Activated CD4-positive, alpha-beta T cell treated with anti-CD3 and anti-CD28 coated beads, Interleukin-2, amount 50 U/mL, for 48 hours (primary cell): ENCODE data around the gene CCDC146.
A peak's percentile ranks its signal among the peaks of the same experiment; 100 is the strongest.
"Not testable (repeated sequence)": the region's sequence is repeated elsewhere in the genome, so short reads cannot be mapped to it uniquely, and the experiment has no call there.

Source experiments
- DNase-seq, 2 experiments: peaks; one replicate each; pipeline ENCODE4 v3.0.0-alpha.2; 2020

Gene CCDC146, protein sequence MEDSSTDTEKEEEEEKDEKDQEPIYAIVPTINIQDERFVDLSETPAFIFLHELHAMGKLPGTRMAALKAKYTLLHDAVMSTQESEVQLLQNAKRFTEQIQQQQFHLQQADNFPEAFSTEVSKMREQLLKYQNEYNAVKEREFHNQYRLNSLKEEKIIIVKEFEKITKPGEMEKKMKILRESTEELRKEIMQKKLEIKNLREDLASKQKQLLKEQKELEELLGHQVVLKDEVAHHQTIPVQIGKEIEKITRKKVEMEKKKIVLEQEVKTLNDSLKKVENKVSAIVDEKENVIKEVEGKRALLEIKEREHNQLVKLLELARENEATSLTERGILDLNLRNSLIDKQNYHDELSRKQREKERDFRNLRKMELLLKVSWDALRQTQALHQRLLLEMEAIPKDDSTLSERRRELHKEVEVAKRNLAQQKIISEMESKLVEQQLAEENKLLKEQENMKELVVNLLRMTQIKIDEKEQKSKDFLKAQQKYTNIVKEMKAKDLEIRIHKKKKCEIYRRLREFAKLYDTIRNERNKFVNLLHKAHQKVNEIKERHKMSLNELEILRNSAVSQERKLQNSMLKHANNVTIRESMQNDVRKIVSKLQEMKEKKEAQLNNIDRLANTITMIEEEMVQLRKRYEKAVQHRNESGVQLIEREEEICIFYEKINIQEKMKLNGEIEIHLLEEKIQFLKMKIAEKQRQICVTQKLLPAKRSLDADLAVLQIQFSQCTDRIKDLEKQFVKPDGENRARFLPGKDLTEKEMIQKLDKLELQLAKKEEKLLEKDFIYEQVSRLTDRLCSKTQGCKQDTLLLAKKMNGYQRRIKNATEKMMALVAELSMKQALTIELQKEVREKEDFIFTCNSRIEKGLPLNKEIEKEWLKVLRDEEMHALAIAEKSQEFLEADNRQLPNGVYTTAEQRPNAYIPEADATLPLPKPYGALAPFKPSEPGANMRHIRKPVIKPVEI

DNA sequence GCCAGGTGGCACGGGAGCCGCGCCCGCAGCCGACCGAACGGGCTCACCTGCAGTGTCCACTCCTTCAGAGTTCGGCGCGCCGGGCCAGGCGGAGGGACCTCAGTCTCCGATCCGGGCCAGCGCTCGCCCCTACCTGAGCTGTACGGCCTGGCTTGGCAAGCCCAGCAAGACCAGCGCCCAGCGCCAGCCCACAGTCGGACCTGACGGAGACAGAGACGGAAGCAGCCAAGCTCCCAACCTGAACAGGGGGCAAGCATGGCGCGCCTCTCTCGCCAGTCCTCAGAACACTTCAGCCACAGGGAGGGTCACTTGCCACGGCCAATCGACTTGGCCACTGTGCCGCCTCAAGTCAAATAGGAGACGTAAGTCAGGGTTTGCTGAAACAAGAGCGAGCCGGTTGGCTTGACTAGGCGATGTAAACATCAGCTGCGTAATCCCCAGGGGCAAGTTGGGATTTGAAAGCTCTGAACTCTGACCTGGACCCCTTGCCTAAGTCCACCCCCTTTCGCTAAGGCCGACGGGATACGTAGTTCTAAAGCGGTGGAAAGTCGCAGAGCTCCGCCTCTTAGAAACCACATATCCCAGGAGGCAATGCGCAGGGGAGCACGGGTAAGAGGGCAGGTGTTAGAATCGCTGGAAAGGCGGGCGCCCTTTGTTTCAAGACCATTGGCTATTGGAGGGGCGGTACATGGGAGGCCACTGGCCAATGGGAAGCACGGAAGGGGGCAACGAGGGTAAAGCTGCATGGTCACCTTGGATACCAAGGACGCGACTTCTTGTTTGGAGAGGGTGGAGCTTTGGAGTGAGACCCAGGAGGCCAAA lies at the start of gene CCDC146:
Gene CCDC146, plus strand, starts transcription at position 756 of the 822 bp plus-strand sequence. CDS start 45,054 bp downstream, outside the sequence.
- peak; percentile 91 to 95 for DNase-seq

DNA sequence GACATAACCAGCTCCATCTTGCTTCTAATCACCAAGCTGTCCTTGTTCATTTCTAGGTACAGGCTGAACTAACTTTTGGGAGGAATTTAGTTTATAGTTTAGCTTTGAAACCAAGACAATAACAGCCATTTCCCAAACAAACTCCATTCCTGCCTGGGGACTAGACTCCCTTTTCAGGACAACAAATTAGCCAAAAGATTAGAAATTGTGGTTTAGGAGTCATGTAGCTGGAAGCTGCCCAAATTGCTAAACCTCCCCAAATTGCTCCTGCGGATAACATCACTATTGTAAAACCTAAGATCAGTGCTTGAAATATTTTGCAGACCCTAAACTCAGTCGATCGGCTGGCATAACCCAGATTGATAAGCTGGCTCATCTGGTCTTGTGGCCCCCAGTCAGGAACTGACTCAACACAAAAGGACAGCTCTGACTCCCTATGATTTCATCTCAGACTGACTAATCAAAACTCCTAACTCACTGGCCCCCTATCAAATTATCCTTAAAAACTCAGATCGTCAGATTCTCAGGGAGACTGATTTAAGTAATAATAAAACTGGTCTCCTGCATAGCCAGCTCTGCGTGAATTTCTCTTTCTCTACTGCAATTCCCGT lies 47.5 kb upstream of the CCDC146 start:
- not testable (repeated sequence) for DNase-seq

DNA sequence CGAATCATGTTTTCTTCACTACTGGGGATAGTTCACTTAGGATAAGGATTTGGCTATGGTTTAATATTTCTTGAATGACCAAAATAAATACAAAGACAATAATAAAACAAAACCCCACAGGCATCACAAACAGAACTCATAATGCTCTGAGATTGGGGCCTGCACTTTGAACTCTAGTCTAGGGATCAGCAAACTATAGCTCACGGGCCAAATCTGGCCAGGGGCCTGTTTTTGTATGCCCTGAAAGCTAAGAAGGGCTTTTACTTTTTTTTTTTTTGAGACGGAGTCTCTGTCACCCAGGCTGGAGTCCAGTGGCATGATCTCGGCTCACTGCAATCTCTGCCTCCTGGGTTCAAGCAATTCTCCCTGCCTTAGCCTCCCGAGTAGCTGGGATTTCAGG lies 45.4 kb upstream of the CCDC146 start:
- DNase-seq, result not testable (repeated sequence)

DNA sequence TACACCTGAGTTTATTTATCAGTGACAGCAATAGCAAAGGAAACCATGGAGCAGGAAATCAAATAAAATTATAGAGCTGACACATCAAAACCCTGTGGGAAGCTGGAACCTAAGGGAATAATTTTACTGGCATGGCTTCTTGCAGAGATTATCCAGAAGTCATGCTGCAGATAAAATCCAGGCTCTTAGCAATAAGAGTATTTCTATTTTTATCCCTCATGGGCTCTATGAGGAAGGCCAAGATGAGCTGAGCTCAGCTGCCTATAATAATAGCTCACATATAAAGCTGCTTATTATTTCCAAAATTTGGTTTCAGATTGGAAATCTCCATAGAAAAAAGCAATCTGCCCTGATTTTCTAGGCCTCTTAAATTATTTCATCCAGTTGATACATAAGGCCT lies 43.3 kb upstream of the CCDC146 start:
- DNase-seq, result not testable (repeated sequence)

DNA sequence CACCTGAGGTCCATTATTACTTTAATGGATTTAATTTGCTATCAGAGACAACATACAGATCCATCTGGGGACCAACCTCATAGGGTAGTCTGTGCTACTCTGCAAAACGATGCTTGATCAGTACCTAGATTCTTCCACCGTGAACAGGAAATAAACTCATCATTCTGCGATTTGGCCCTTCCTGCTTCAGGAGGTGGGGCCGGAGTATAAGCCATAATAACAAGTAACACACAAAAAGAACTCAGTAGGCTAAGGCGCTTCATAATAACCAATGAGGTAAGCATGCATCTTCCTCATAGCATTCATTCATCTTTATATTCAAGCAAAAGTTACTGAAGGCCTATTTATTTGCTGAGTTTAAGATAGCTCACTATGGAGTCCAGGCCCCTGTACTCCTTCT lies 42.8 kb upstream of the CCDC146 start:
- not testable (repeated sequence) for DNase-seq

DNA sequence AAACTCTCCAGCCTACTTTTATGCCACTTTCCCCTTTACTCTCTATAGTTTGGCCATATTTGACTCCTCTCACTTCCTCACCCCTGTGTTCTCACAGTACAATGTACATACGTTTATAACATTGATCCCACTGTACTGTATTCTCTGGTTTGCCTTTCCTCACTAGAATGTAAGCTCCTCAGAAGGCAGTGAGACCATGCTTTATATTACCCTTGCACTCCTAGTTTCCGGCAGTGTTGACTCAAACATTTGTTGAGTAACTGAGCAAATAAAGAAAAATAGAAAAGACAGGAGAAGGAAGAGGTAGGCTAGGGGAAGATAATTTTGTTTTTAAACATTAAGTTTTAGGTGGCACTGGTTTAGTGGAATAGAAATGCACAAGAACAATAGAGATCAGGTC lies 42.2 kb upstream of the CCDC146 start:
- DNase-seq, result not testable (repeated sequence)

DNA sequence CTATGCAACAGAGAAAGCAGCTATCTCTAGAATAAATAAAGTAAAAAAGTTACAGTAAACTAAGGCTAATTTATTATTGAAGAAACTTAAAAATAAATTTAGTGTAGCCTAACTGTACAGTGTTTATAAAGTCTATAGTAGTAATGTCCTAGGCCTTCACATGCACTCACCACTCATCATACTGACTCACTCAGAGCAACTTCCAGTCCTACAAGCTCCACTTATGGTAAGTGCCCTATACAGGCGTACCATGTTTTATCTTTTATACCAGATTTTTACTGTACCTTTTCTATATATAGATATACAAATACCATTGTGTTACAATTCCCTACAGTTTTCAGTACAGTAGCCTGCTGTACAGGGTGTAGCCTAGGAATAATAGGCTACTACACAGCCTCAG lies 40.2 kb upstream of the CCDC146 start:
- DNase-seq, result not testable (repeated sequence)

DNA sequence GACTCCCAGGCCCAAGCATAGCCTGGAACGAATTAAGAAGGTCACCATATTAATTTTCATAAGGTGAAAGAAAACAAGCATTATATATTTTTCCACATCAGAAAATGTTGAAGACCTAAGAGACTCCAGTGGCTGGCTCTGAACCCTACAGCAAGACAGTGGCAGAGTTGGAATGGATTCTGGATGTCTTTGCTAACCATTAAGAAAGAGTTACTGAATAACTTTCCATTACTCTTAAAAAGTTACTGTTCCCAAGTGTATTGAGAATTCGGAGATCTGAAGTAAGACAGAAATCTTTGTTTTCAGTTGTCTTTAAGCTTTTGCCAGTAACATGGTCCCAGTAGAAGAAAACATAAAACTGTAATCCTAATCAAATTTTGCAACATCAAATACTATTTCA lies 30.1 kb upstream of the CCDC146 start:
- not testable (repeated sequence) for DNase-seq

DNA sequence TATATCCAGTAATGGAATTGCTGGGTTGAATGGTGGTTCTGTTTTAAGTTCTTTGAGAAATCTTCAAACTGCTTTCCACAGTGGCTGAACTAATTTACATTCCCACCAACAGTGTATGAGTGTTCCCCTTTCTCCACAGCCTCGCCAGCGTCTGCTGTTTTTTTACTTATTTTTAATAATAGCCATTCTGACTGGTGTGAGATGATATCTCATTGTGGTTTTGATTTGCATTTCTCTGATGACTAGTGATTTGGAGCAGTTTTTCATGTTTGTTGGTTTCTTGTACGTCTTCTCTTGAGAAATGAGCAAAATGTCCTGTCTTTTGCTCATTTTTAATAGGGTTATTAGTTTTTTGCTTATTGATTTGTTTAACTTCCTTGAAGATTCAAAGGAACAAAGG lies 21.9 kb upstream of the CCDC146 start:
- not testable (repeated sequence) for DNase-seq

DNA sequence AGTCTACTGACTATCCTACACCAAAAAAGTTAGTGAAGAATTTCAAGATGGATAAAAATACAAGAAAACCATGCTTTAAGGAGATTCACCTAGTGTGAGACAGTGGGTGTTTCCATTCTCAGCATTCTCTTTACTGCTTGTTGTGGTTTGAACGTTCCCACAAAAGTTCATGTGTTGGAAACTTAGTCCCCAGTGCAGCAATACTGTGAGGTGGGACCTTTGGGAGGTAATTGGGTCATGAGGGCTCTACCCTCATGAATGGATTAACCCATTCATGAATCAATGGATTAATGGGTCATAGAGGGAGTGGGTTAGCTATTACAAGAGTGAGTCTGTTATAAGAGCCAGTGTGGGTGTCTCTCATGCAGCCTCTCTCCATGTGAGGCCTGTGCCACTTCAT lies 21.2 kb upstream of the CCDC146 start:
- DNase-seq, result not testable (repeated sequence)

DNA sequence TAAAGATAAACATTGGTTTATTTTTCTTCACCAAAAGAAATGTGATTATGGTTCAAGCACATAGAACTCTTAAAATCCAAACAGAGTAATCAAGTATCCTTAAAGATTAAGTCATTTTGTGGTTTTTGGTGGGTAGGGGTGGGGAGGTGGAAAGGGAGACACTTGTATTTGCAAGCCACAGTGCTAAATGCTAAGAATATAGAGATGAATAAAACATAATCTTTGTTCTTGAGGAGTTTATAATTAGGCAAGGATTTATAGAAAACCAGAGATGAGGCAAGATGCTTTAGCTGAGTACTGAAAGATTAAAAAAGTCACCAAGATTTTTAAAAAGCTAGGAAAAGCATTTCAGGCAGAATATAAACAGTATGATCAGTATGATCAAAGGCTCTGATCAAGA lies 19.7 kb upstream of the CCDC146 start:
- DNase-seq, result not testable (repeated sequence)

DNA sequence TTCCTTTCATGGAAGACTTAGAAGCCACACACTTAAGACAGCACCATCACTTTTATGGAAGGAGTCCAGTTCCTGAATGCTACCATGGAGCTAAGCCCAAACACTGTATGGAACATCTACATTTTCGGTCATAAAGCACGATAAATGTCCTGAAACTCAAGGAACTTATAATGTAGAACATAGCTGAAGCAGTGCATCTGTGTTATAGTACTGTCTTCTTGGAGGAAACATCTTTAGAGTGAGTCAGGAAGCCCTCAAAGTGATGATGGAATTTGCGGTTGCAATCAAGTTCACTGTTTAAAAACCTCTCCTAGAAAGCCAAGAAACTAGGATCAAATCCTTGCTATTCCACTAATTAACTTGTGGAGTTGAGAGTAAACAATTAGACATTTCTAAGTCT lies 16.5 kb upstream of the CCDC146 start:
- not testable (repeated sequence) for DNase-seq

DNA sequence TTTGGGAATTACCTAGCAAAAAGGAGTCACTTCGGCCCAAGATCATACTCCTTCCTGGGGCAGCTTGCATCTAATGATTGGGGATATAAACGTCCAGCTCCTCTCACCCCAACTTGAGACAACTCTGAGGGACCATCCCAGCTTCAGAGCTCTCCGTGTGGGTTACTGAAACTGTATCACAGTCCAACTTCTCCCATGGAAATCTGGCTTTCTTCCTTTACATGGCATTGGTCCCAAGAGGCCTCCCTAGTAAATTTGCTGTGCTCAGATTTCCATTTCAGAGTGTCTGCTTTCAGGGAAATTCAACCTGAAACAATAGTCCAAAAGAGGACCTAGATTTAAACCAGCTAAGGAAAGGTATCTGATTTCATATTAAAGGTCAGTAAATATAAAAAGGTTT lies 14.8 kb upstream of the CCDC146 start:
- DNase-seq, result not testable (repeated sequence)

DNA sequence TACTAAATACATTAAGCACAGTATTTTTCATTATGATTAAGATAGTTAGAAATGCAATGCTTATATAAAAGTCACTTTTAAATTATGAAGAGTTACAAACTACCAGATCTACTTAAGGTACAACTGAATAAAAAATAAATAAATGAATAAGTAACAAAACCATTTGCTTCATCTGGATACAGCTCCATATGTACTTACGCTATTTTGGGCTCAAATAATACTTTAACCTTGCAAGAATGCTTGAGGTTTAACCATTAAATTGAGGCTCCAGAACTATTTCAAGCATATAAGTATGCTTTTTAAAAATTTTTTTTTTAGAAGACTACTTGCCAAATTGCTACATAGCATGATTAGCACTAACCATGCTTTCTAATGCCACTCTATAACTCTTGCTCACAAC lies 14.1 kb upstream of the CCDC146 start:
- DNase-seq, result not testable (repeated sequence)

DNA sequence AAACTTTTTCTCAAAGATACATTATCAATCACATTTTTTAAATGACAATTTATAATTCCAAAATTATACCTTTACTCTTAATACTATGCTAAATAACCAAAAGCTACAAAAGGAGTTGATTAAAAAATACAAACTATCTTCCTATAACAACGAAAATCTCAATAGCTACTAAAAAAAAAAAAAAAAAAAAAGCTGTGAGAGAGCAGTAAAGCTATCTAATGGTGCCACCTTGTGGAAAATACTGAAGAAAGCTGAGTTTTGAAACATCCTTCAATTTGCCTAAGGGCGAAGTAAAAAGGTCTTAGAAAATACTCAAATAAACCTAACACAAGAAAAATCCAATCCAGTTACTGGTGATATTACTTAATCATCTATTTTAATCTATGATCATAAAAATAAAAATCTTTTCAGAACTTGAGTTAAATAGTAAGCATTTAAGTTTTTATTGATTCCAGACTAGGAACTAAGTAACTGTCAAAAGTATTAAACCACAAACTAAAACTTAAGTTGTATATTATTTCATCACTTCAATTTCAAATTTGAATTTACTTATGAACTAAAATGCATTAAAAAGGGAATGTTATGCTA lies 9.6 kb upstream of the CCDC146 start:
- DNase-seq, result not testable (repeated sequence)

DNA sequence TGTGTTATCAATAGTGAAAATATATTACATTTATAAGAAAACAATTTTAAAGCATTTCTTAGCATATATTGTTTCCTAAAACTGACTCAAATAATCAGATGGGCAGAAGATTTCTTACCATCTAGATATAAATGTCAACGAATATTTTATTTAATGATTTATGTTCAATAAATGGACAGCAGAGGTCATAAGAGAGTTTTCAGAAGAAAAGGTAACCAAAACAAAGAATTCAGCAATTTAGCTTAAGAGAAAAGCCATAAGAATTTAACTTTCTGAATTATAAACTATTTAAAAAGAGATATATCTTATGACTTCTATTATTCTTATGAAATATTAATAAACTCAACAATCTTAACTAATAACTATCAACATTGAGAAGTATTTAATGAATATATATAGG lies 3.1 kb downstream of the CCDC146 start:
- DNase-seq, result not testable (repeated sequence)

DNA sequence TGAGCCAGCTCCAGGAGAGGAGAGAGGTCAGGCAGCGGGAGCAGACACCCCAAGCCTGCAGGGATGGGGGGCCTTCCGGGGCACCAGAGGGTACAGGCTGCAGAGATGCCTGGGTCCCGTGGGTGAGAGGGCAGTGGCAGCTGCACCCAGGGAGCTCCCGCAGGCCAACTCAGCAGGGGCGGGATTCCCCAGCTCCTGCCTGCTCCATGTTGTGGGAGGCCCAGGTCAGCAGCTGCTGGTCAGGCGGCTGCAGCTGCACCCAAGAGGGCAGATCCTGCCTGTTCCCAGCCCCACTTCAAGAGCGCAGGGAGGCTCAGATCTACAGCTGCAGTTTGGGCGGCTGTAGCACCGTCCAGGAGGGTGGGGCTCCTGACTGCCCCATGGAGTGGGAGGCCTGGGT lies 4.6 kb downstream of the CCDC146 start:
- not testable (repeated sequence) for DNase-seq

DNA sequence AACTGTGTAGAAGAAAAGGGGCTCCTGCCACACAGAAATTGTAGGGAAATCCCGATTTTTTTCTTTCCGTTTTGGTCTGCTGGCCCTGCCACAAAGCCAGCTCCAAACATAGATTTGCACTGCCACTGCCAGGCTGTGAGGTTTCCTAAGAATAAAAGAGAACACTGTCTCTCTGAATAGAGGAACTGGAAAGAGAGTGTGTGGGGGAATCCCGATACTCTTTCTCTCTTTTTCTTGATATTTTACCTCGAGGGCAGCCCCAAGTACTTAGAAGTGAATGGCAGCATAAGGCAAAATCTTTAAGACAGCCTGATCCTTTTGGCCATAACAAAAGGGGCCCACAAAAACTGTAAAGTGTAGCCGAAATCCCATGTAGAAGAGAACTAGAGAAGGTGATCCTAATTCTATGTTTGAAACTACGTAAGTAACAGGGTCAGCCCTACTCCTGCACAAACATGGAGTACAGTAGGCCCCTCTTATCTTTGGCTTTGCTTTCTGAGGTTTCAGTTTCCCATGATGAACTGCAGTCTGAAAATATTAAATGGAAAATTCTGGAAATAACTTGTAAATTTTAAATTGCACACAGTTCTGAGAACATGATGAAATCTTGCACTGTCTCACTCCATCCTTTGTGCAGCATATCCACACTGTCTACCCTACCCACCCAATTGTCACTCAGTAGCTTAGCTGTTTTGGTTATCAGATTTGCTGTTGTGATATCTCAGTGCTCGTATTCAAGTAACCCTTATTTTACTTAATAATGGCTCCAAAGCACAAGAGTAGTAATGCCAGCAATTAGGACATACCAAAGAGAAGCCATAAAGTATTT lies 6.4 kb downstream of the CCDC146 start:
- DNase-seq, result not testable (repeated sequence)

DNA sequence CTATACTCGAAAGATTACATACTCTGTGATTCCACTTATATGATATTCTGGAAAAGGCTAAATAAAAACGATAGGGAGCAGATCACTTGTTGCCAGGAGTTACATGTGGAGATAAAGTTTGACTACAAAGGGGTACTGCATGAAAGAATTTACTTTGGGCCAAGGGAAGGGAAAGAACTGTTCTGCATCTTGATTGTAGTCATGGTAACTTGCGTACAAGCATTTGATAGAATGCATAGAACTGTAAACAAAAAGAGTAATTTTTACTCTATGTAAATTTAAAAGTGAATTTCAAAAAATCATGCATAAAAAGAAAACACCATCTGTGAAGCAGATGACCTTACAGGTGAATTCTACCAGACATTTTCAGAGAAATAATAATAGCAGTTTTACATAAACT lies 9.4 kb downstream of the CCDC146 start:
- not testable (repeated sequence) for DNase-seq

DNA sequence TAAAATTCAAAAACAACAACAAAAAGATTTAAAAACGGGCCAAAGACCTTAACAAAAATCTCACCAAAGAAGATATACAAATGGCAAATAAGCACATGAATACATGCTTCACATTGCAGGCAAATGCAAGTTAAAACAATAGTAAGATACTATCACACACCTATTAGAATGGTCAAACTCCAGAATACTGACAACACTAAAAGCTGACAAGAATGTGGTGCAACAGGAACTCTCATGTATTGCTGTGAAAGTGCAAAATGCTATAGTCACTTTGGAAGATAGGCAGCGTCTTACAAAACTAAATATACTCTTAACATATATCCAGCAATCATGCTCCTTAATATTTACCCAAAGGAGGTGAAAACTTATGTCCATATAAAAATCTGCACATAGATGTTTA lies 16.3 kb downstream of the CCDC146 start:
- DNase-seq, result not testable (repeated sequence)

DNA sequence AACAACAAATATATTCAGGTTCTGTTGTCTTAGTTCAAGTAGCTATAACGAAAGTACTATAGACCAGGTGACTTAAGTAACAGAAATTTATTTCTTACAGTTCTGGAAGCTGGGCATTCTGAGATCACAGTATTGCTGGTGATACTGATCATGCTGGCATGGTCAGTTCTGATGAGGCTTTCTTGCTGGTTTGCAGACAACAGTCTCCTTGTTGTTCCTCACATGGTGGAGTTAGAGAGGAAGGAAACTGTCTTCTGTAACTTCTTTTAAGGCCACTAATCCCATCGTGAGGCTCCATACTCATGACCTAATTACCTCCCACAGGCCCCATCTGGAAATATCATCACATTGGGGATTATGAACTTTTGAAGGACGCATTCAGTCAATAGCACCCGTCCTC lies 17.9 kb downstream of the CCDC146 start:
- not testable (repeated sequence) for DNase-seq
